ENCODE measurements around the gene TM7SF2.

TM7SF2 gene

GRCh38 chr11:65160643-65161042 lies 49.0 kb downstream of the TM7SF2 start:
- DNase-seq: no peak

- DNase-seq: no peak
Observed at GRCh38 chr11:65163684-65164083, 52.0 kb downstream of the TM7SF2 start.

Measured in SW 1271 (cell line).